GM19395 (cell line): ENCODE data around the gene BCHE.

Source experiments
- ATAC-seq: cut with Tn5 transposase; IDR thresholded peaks from one replicate; pipeline ENCODE4 v1.9.1; 2021; ENCODE audit warnings: mild to moderate bottlenecking, moderate library complexity; ENCODE audit not compliant: unreplicated experiment

Gene BCHE

DNA sequence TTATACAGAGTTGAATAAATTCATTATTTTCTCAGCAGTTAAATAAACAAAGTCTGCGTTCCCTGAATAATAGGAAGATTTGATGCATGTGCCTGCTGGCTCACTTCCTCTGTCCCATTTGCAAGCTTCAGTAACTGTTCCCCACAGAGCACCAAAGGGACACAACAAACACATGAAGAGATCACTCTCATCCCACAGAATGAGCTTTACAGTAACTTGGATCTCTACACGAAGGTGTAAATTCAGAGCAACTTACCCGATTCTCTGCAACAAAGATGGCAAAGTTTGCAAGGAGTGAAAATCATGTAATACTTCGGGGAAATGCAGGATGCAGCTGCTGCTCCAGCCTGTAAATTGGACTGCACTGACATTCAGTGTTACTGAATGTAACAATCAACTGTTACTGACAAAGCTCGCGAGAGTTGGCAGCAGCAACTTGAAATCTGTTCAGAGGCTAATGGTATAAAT lies at the start of gene BCHE:
BCHE (minus strand) TSS at position 366 of the 468 bp plus-strand sequence. CDS start 6,390 bp downstream, outside the sequence.
- ATAC-seq, result no peak

DNA sequence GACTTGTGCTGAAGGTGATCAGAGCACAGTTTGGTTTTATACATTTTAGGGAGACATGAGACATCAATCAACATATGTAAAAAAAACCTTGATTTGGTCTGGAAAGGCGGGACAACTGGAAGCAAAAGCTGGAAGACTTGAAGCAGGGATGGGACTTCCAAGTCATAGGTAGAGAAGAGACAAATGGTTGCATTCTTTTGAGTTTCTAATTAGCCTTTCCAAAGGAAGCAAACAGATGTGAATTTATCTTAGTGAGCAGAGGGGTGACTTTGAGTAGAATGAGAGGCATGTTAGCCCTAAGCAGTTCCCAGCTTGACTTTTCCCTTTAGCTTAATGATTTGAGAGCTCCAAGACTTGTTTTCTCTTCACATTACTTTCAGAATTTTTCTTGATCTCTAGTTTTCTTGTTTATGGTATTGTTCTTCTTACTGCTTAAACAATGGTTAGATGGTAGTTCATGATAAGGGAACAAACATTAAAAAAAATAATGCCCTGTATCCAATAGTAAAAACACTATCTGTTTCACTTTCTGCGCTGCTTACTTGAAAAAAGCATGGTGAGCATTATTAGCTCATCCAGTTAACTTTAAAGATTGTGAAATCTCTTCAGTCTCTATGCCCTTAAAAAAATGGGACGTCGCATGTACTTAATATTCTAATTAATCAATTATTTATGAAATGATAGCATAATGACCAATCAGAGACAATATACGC lies 48.5 kb upstream of the BCHE start:
- no peak for ATAC-seq

DNA sequence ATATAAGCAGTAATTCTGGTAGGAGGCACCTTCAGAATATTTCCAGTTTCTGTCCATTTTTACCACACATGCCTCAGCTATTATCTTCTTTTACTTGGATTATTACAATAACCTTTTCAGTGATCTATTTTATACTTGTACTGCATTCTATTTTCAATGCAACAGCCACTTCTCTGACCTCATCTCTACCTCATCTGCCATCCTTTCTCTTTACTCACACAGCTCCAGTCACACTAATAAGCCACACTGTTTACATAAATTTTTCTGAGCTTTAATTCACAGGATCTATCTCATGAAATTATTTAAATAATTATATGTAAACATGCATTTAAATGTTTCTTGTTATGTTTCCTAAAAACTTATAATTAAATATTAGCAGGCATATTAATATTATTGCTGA lies 47.3 kb upstream of the BCHE start:
- no peak for ATAC-seq

DNA sequence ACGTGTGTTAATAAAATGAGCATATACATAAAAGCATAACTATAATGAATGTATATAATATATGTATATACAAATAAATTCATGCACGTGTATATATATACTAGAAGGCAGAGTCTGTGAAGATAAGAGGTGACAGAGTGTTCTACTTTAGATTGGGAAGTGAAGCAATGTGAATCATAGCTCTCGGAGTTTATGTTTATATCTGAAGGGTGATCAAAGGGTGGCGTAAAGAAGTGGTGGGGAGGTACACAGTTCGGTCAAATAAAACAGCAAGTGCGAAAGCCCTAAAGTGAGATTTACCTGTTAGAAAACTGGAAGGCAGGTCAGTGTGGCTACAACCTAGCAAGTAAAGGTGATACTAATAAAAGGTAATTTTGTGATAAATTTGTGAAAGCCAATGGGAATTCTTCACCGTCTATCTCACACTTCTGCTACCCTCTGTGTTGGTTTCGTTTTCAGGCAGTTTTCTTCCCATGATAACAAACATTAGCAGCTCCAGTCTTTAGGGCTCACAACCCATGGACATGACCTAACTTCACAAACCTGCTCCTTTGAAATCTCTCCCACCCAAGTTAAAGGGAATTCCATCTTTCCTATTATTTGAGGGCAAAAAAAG lies 46.7 kb upstream of the BCHE start:
- ATAC-seq, result no peak

DNA sequence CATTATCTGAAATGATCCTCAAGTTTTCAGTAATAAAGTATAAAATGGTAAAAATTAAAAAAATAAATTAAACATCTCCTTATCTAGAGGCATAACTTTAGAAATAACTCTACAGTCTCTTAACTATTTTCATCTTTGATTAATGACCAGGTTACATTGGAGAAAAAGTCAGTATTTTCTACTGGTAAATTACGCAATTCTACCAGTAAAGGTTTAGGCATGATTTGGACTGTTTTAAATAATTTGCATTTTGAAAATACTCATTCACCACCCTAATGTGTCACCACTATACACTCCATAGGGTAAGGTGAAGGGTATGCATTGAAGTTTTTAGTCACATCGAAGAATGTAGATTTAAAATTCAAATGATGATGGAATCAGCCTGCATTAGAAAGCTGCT lies 45.9 kb upstream of the BCHE start:
- no peak for ATAC-seq

DNA sequence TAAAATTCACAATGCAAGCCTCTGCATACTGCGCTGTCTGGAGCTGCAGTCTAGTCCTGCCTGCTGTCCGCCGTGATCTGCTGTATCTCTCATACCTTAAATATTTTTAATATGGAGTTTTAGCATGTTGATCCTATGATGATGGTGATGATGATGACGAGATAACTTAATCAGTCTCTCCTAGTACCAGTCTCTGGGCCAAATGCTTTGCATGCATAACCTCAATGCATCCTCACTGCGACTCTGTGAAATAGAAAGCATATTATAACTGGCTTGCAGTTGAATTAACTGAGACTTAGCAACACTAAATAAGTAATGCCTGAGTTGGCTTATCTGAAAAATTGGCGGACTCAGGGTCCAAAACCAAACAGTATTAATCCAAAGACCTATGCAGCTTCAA lies 38.4 kb upstream of the BCHE start:
- ATAC-seq, result no peak

DNA sequence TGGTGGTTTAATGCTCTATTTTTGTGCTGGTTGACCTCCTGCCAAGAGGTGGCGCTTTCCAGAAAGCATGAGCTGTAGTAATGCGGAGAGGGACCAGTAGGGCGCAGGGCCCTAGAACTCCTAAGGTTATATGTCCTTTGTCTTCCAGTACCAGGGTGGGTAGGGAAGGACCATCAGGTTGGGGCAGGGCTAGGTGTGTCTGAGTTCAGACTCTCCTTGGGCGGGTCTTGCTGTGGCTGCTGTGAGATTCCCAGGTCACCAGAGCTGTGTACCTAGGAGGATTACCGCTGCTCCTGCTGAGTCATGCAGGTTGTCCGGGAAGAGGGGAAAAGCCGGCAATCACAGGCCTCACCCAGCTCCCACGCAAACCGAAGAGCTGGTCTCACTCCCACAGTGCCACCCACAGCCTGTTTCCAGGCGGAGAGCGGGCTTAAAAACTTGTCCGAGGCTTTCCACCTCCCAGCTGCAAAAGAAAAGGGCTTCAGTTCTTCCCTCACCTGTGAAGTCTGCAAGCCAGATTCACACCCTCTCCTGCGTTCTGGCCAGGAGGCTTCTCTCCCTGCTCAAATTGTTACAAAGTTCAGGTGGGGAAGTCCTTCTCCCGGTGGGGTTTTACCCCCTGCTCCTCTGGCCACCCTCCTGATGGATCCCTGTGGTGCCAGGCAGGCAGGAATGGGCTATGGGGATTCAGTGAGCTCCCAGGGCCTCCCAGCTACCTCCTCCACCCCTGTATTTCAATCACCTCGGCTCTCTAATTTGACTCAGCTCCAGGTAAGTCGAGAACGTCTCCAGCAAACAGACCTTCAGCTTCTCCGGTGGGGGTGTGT lies 37.7 kb upstream of the BCHE start:
- no peak for ATAC-seq

DNA sequence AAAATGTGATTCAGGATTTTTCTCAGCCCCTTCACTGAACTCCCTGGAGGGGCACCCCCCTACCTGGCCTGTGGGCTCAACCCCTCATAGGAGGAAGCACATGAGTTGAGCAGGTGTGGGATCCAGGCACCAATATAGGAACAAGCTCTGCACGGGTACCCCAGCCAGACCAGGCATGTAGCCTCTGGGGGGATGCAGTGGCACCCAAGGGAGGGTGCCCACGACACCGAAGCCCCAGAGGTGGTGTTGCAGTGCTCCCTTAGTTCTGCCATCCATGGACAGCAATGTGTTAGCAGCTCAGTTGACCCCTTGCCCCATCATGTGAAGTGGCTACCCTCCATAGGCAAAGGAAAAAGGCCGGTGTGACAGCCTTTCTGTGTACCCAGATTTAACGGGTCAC lies 30.9 kb upstream of the BCHE start:
- no peak for ATAC-seq

DNA sequence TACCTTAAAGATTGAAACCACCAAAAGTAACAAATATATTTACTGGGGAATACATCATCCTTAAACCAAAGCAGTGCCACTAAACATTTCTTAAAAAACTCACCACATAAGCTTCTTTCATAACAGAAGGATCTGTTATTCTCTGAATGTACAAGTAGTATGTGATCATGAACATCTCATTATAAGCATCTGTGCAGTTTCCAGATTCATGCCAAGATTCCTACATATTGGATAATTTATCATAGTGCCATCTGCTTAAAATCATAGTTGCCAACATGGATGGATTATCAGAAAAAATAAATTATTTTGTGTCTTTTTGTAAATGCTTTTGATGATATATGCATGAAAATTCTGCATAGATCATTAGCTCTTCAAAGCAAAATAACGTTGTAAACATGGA lies 21.8 kb upstream of the BCHE start:
- no peak for ATAC-seq

DNA sequence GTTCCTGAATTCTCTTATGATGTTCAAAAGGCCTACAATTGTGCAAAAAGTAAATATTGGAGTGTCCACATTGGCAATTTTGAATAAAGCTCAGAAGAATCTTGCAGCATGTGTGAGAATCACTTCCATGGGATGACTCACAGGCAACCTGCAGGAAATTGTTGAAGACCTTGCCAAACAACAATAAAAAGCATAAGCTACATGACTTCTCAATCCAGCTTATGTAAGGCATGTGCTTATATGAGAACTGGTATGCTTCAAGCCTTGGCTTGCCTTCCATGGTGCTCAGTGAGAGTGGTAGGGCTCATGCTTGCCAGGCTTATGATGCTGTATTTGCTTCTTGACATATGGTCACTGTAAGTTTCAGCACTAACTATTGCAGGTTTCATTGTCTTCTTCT lies 18.4 kb upstream of the BCHE start:
- no peak for ATAC-seq

DNA sequence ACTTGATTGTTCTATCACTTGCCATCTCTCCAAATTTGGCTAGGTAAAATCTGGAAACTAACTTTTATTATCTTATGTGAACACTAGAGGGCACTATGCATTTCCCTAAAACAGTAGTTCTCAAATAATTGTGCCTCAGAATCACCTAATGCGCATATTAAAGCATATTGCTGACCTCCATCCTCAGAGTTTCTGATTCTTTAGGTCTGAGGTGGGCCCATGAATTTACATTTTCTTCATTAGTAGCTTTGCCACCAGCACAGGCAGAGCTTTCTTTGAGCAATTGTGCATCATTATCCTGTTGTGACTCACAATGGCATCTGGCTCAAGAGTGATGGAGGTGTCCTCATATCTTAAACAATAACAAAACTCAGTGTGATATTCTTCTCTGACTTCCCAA lies 17.5 kb upstream of the BCHE start:
- peak; percentile 80 for ATAC-seq

DNA sequence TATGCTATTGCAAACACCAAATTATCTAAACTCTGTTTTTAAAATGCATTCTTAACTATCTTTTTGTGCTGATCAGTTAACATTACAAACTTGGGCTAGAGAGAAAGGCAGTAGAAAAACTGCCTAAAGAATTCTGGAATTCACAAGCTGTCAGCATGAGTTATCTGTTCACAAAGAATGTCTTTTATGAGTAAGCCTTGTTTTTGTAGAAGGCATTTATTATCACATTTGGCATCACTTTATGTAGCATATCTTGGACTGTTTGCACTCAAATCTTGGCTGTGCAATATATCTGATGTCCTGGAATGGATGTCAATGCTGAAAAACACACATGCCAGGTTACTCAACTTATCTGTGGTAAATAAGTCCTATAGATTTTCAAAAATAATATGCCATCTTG lies 15.5 kb upstream of the BCHE start:
- ATAC-seq, result no peak

DNA sequence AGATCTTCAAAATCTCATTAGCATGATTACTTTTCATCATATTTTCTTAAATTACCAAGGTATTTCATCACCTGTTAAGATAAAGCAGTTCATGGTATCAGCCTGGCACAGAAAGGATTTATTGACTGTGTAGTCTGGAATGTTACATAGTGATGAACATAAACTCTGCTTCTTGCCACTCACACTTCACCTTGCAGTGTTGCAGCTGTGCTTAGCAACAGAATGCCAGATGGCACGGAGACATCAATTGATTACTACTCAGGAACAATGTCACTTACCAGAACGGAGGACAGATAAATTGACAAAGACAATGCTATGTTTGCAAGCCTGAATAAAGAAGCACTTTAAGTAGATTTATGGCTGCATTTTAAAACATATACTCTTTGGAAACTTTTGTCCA lies 15.0 kb upstream of the BCHE start:
- ATAC-seq, result no peak

DNA sequence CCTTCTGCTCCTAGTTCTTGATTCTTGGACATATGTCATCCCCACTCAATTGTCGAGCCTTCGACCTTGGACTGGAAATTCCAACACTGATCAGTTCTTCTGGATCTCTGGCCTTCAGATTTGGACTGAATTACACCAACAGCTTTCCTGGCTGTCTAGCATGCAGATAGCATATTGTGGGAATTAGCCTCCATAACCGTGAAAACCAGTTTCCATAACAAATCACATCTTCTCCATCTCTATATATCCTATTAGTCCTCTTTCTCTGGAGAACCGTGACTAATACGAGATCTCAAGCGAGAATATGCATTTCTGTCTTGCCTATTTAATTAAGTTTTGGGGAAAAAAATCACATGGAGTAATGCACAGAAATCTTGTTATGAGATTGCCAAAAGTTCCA lies 8.8 kb upstream of the BCHE start:
- ATAC-seq, result no peak

DNA sequence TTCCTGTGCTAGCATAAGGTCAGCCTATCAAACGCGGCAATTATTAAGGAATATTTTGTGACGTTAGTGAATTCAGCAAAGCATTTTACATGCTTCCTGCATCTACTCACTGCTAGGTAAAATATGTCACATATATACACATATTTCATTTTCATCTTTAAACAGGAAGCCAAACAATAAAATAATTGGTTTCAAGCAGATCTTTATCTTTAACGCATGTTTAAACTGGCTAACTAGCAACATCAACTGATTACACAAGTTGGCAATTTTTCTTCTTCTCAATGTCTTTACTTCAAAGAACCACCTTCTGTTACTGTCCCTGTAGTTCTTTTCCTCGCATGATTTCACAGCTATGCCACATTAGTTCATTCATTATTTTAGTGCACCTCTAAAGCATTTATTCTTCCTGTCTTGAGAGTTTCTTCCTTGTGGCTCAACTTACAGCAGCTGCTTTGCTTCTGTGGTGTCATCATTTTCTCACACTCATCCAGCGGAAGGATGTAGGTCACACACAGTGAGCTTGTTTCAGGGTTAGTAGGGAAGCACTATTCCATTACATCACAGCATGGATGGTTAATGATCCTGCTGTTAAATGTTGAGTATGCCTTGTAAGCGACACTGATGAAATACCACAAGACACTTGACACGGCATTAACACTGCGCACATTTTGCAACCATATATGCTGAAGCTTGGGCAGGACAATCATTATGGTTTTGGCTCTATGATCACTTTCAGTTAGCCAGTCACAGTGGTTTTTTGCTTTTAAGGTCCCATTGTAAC lies 2.3 kb upstream of the BCHE start:
- ATAC-seq, result no peak

DNA sequence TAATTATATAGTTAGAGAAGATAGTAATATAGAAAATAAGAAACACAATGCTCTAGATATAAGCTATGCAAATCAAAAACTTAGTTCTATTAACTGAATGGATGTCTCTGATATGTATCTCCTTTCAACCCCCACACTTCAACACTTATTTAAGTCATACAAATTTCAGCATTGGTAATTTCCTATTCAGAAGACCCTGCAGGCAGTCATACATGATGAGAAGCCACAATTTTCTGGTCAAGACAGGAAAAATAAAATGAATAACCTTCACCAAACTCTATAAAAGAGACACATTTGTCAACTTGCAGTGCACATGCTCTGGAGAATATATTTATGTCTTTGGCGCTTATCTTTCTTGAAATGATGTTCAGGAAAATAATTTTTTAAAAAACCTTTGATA lies 578 bp upstream of the BCHE start:
- ATAC-seq, result no peak

DNA sequence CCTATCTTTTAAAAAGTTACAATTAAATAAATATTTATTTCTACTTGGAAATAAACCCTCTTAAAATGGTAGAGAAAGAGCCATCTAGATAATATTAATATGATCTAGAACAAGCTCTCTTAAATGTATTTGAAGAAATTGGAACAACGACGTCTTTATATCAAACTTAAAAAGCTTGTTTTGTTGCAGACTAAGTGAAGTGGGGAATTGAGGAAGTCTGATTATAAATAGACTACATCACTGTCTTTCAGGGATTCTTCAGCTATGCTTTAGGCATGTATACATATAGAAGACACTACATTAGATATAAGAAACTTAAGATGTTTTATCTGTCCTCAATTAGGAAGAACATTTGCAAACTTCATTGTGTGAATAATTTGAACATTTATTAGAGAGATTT lies 1.8 kb downstream of the BCHE start:
- ATAC-seq, result no peak

DNA sequence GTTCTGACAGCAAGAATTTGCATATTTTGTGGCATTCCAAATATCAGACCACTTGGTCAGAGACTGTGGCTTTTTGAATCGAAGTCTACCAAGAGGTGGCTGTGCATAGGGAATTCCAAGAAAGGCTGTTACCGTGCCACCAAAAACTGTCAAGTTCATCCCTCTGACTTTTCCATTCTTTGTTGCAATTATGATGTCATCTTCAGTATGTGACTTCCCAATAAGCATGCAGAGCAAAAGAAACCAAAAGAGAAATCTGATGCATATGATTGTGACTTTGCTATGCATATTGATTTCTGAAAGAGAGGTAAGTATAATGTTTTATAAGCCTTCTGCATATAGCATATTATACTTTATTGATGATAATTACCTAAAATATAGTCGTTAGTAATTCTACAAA lies 6.5 kb downstream of the BCHE start:
- no peak for ATAC-seq

DNA sequence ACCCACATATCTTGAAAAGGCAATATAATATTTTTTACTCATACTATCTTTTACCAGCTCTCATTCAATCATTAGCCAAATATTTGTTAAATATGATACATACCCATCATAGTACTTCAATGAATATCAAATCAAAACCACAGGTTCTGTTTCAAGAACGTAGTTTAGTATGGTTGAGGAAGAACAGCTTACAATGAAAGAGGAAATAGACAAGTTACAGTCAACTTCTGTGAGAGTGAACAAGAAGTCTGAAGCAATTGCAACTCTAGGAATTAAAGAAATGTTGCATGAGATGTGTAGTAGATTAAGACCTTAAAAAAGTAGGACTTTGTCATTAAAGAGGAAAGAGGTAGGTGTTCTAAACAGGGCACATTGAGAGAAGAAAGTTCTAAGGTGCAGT lies 9.3 kb downstream of the BCHE start:
- no peak for ATAC-seq

DNA sequence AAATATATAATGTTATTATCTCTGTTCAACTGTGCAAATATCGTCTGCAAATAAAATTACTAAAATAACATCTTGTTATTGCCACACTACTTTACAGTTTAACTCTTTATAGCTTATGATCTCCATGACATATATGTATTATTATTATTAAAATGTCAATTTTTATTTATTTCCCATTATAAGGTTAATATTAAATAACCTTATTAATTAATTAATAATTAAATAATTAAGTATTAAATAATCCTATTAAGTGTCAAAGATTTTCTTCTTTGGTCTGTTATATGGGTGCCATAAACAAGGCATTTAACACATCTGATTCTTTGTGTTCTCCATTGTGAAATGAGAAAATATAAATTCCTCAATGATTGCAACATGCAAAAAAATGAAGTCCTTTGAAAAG lies 10.0 kb downstream of the BCHE start:
- ATAC-seq, result no peak

DNA sequence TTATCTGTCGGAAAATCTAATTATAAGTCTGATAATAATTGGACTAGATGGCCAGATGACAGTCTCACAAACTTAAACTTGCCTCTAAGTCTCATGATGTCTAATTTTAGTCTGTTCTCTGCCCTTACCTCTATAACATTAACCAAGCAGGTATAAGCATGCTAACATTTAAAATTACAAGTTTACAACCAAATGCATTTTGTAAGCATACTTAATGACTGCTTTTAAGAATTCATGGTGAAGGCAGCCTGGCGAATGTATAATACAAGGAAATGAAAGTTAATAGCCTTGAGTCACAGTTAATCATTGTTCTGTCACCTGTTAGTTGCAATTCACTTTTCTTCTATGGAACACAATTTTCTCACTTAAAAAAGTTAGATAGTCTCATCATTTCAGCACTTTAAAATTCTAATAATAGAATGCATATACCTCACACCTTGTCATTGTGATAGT lies 16.5 kb downstream of the BCHE start:
- peak; percentile 55 for ATAC-seq
